DND-41 (cell line): ENCODE measurements around the gene TRIM31.

Experiments used
- ATAC-seq: fragments of 200-7000 bp; cut with Tn5 transposase; 3 replicates; pipeline ENCODE4 v1.9.1; 2021; ENCODE audit warnings: low read depth; ENCODE audit not compliant: insufficient read depth
- DNase-seq: peaks from one replicate; pipeline ENCODE4 v3.0.0-alpha.2; 2020
- H2AFZ ChIP-seq: 2 replicates; pipeline ENCODE4 v1.6.0; 2012; ENCODE audit warnings: low read depth, low read length
- H3K27ac ChIP-seq: 2 replicates; pipeline ENCODE4 v1.5.1; 2012; ENCODE audit warnings: low read length, inconsistent platforms
- H3K27me3 ChIP-seq: fragments of 200-600 bp; sonication (generic); 2 replicates; pipeline ENCODE4 v1.6.0; 2012; ENCODE audit warnings: low read length, mild to moderate bottlenecking, inconsistent platforms; ENCODE audit not compliant: insufficient read depth, poor library complexity
- H3K36me3 ChIP-seq: 2 replicates; pipeline ENCODE4 v1.5.1; 2012; ENCODE audit warnings: low read length, inconsistent platforms; ENCODE audit not compliant: insufficient read depth
- H3K4me1 ChIP-seq: 2 replicates; pipeline ENCODE4 v1.5.1; 2012; ENCODE audit warnings: mild to moderate bottlenecking, low read length; ENCODE audit not compliant: insufficient read depth
- H3K4me2 ChIP-seq: 2 replicates; pipeline ENCODE4 v1.6.0; 2012; ENCODE audit warnings: mild to moderate bottlenecking, moderate library complexity, low read length, inconsistent platforms; ENCODE audit not compliant: insufficient read depth
- H3K4me3 ChIP-seq, 2 experiments: fragments of 200-600 bp in 1 of 2; shearing (Covaris generic) in 1 of 2; 2 replicates each; pipeline ENCODE4 v1.5.1; 2012 to 2016; ENCODE audit warnings: inconsistent platforms in 2 of 2, low read length in 2 of 2, mild to moderate bottlenecking in 2 of 2, low read depth in 1 of 2, moderate library complexity in 1 of 2
- H3K79me2 ChIP-seq: 2 replicates; pipeline ENCODE4 v1.6.0; 2012; ENCODE audit warnings: low read length, inconsistent platforms; ENCODE audit not compliant: insufficient read depth
- H3K9ac ChIP-seq: 2 replicates; pipeline ENCODE4 v1.6.0; 2012; ENCODE audit warnings: low read depth, mild to moderate bottlenecking, inconsistent platforms, low read length, moderate library complexity
- H3K9me3 ChIP-seq: 2 replicates; pipeline ENCODE4 v1.5.1; 2012; ENCODE audit warnings: low read length, moderate library complexity, mild to moderate bottlenecking, inconsistent platforms; ENCODE audit not compliant: insufficient read depth, severe bottlenecking
- H4K20me1 ChIP-seq: 2 replicates; pipeline ENCODE4 v1.6.0; 2012; ENCODE audit warnings: low read length; ENCODE audit not compliant: insufficient read depth
- CTCF ChIP-seq: IDR thresholded peaks from 2 replicates; pipeline ENCODE4 v1.5.1; 2012; ENCODE audit warnings: borderline replicate concordance, low read length, moderate library complexity, mild to moderate bottlenecking; ENCODE audit not compliant: poor library complexity, severe bottlenecking; ENCODE audit errors: extremely low read depth
- EZH2 ChIP-seq: IDR thresholded peaks from 3 replicates; pipeline ENCODE4 v1.6.1; 2012; ENCODE audit warnings: borderline replicate concordance, low read depth, mild to moderate bottlenecking, moderate library complexity, low read length, inconsistent platforms; ENCODE audit not compliant: severe bottlenecking

TRIM31 gene

GRCh38 chr6:30103872-30104179 lies 9.1 kb downstream of the TRIM31 start:
- no peak for ATAC-seq
- Histone ChIP-seq H3K4me3 (no peak overlapping the region), H2AFZ (no peak overlapping the region), H3K4me1 (peaks cover 18% of the 10 kb centered on the region), H4K20me1 (no peaks in the 10 kb centered on the region), H3K9ac (no peak overlapping the region), H3K79me2 (no peaks in the 10 kb centered on the region), H3K36me3 (no peaks in the 10 kb centered on the region), H3K27ac (no peak overlapping the region), H3K4me2 (no peak overlapping the region), H3K9me3 (no peaks in the 10 kb centered on the region), H3K27me3 (peaks cover 67% of the 10 kb centered on the region)
- no peak for TF ChIP-seq CTCF
- no peak for TF ChIP-seq EZH2
- DNase-seq: no peak

- Histone ChIP-seq H2AFZ (peak overlapping the region; percentile 64), H3K27ac (no peak overlapping the region), H3K4me2 (peak overlapping the region; percentile 54), H3K9ac (no peak overlapping the region), H4K20me1 (no peaks in the 10 kb centered on the region), H3K9me3 (no peaks in the 10 kb centered on the region), H3K27me3 (peaks cover 67% of the 10 kb centered on the region), H3K4me3 (no peak overlapping the region), H3K4me1 (peaks cover 18% of the 10 kb centered on the region), H3K36me3 (no peaks in the 10 kb centered on the region), H3K79me2 (no peaks in the 10 kb centered on the region)
- no peak for TF ChIP-seq EZH2
- TF ChIP-seq CTCF: peak; percentile 97
- DNase-seq (peak; percentile 81), ATAC-seq (peak; percentile 95)
These were observed 9.7 kb downstream of the TRIM31 start for GRCh38 chr6:30102970-30103871.

GRCh38 chr6:30102414-30102969 lies 10.4 kb downstream of the TRIM31 start:
- Histone ChIP-seq H3K79me2 (no peaks in the 10 kb centered on the region), H3K4me1 (peaks cover 18% of the 10 kb centered on the region), H3K36me3 (no peaks in the 10 kb centered on the region), H3K4me3 (no peak overlapping the region), H4K20me1 (no peaks in the 10 kb centered on the region), H3K27ac (no peak overlapping the region), H3K9ac (no peak overlapping the region), H3K9me3 (no peaks in the 10 kb centered on the region), H3K27me3 (peaks cover 68% of the 10 kb centered on the region), H3K4me2 (peak overlapping the region; percentile 53), H2AFZ (peak overlapping the region; percentile 49)
- DNase-seq: no peak
- ATAC-seq: 0 out of 3 replicates have a peak, but pooled peaks have one; percentile 8
- TF ChIP-seq EZH2 (no peak), CTCF (no peak)
